Measurements from ENCODE around the gene PRKN.

- TF ChIP-seq EZH2 (IDR thresholded peaks at IDR 0.05; ENCODE audit: borderline replicate concordance, low read depth, low read length, severe bottlenecking) (no peak), POLR2AphosphoS5 (IDR thresholded peaks at IDR 0.05; ENCODE audit: insufficient read depth, low read depth, low read length) (no peak), MAX (IDR thresholded peaks at IDR 0.05; ENCODE audit: insufficient read depth, insufficient read length) (no peak), POLR2A (IDR thresholded peaks at IDR 0.05; ENCODE audit: low read depth, low read length) (no peak)
- TF ChIP-seq, protein P1, sequence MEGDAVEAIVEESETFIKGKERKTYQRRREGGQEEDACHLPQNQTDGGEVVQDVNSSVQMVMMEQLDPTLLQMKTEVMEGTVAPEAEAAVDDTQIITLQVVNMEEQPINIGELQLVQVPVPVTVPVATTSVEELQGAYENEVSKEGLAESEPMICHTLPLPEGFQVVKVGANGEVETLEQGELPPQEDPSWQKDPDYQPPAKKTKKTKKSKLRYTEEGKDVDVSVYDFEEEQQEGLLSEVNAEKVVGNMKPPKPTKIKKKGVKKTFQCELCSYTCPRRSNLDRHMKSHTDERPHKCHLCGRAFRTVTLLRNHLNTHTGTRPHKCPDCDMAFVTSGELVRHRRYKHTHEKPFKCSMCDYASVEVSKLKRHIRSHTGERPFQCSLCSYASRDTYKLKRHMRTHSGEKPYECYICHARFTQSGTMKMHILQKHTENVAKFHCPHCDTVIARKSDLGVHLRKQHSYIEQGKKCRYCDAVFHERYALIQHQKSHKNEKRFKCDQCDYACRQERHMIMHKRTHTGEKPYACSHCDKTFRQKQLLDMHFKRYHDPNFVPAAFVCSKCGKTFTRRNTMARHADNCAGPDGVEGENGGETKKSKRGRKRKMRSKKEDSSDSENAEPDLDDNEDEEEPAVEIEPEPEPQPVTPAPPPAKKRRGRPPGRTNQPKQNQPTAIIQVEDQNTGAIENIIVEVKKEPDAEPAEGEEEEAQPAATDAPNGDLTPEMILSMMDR (IDR thresholded peaks at IDR 0.05; ENCODE audit: extremely low read depth in 1 of 2, insufficient read depth in 1 of 2, low read depth in 1 of 2, low read length in 2 of 2): no peak
These were observed 490.2 kb downstream of the PRKN start for GRCh38 chr6:162237331-162237730.

All from endothelial cell of umbilical vein (primary cell).